ENCODE data around the gene FCN3.
"Not testable (repeated sequence)": the region's sequence is repeated elsewhere in the genome, so short reads cannot be mapped to it uniquely, and the experiment has no call there.

FCN3 gene

GRCh38 chr1:27399251-27400025 is 24.8 kb upstream of the FCN3 start:
- no peak for DNase-seq (ENCODE audit: low read depth)

- DNase-seq (ENCODE audit: low read depth) = no peak
Observed at GRCh38 chr1:27398405-27399149, 24.0 kb upstream of the FCN3 start.

GRCh38 chr1:27397749-27398148 is 23.1 kb upstream of the FCN3 start:
- DNase-seq (ENCODE audit: low read depth) = no peak

- no peak for DNase-seq (ENCODE audit: low read depth)
Observed at GRCh38 chr1:27397110-27397509, 22.5 kb upstream of the FCN3 start.

- peak; percentile 70 for DNase-seq (ENCODE audit: low read depth)
Observed at GRCh38 chr1:27395441-27396195, 21.0 kb upstream of the FCN3 start.

GRCh38 chr1:27394925-27395324 is 20.3 kb upstream of the FCN3 start:
- DNase-seq (ENCODE audit: low read depth) = peak; percentile 63

GRCh38 chr1:27394282-27394658 is 19.6 kb upstream of the FCN3 start:
- DNase-seq (ENCODE audit: low read depth) = no peak

GRCh38 chr1:27393641-27394281 is 19.1 kb upstream of the FCN3 start:
- DNase-seq (ENCODE audit: low read depth) = no peak

GRCh38 chr1:27392778-27393635 is 18.4 kb upstream of the FCN3 start:
- DNase-seq (ENCODE audit: low read depth) = no peak

GRCh38 chr1:27392096-27392777 is 17.6 kb upstream of the FCN3 start, which contains the start of gene GPR3:
TSS of gene GPR3 (plus strand) at chr1:27392622. CDS start at chr1:27393799, 1,177 bp downstream.
- peak; percentile 92 for DNase-seq (ENCODE audit: low read depth)

GRCh38 chr1:27391511-27392095 is 17.0 kb upstream of the FCN3 start:
- DNase-seq (ENCODE audit: low read depth) = peak; percentile 57

- DNase-seq (ENCODE audit: low read depth) = peak; percentile 55
Observed at GRCh38 chr1:27388337-27389005, 13.8 kb upstream of the FCN3 start.

- not testable (repeated sequence) for DNase-seq (ENCODE audit: low read depth)
Observed at GRCh38 chr1:27384797-27385196, 10.2 kb upstream of the FCN3 start.

GRCh38 chr1:27383661-27384060 is 9.0 kb upstream of the FCN3 start:
- no peak for DNase-seq (ENCODE audit: low read depth)

- no peak for DNase-seq (ENCODE audit: low read depth)
Observed at GRCh38 chr1:27383039-27383605, 8.5 kb upstream of the FCN3 start, which contains the start of gene CD164L2. TSS of gene CD164L2 (minus strand) at chr1:27383333. CDS start at chr1:27383239, 94 bp downstream.

- DNase-seq (ENCODE audit: low read depth) = no peak
Observed at GRCh38 chr1:27381969-27382762, 7.5 kb upstream of the FCN3 start.

GRCh38 chr1:27380766-27381733 is 6.4 kb upstream of the FCN3 start:
- no peak for DNase-seq (ENCODE audit: low read depth)
